Measurements from ENCODE around the gene ERGIC1. TPM values are rescaled to one million over a fixed set of nuclear protein-coding genes. Genes with fewer than 3 reads are reported as not detected.
A peak's percentile ranks its signal among the peaks of the same experiment; 100 is the strongest.

ERGIC1 gene
- total and polyA plus RNA-seq, 2 of the 13 experiments (the other 11 are each of a cell fraction or from before 2014, with no cell fraction given): 78.5 to 184 TPM

GRCh38 chr5:172983542-172984243 is 149.6 kb downstream of the ERGIC1 start, which contains the start of gene ATP6V0E1 (continued):
- TF ChIP-seq, protein P1, sequence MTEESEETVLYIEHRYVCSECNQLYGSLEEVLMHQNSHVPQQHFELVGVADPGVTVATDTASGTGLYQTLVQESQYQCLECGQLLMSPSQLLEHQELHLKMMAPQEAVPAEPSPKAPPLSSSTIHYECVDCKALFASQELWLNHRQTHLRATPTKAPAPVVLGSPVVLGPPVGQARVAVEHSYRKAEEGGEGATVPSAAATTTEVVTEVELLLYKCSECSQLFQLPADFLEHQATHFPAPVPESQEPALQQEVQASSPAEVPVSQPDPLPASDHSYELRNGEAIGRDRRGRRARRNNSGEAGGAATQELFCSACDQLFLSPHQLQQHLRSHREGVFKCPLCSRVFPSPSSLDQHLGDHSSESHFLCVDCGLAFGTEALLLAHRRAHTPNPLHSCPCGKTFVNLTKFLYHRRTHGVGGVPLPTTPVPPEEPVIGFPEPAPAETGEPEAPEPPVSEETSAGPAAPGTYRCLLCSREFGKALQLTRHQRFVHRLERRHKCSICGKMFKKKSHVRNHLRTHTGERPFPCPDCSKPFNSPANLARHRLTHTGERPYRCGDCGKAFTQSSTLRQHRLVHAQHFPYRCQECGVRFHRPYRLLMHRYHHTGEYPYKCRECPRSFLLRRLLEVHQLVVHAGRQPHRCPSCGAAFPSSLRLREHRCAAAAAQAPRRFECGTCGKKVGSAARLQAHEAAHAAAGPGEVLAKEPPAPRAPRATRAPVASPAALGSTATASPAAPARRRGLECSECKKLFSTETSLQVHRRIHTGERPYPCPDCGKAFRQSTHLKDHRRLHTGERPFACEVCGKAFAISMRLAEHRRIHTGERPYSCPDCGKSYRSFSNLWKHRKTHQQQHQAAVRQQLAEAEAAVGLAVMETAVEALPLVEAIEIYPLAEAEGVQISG (CRISPR knock-in tag; IDR thresholded peaks at IDR 0.05): peak; percentile 63
- TF ChIP-seq NR2F1 (CRISPR knock-in tag; IDR thresholded peaks at IDR 0.05) (no peak), SATB2 (CRISPR knock-in tag; IDR thresholded peaks at IDR 0.05) (no peak), ZNF7 (CRISPR knock-in tag; IDR thresholded peaks at IDR 0.05) (no peak), ZNF484 (CRISPR knock-in tag; IDR thresholded peaks at IDR 0.05; ENCODE audit: borderline replicate concordance, low read depth) (no peak), SP4 (CRISPR knock-in tag; IDR thresholded peaks at IDR 0.05) (peak; percentile 85), RAD21 (CRISPR knock-in tag; IDR thresholded peaks at IDR 0.05) (no peak), ZNF644 (CRISPR knock-in tag; IDR thresholded peaks at IDR 0.05; ENCODE audit: low read depth) (no peak), ZSCAN30 (CRISPR knock-in tag; IDR thresholded peaks at IDR 0.05) (no peak), ZNF331 (CRISPR knock-in tag; IDR thresholded peaks at IDR 0.05) (peak; percentile 39; the same call in 1 of the 2 replicates), PRPF4 (IDR thresholded peaks at IDR 0.05; ENCODE audit: low read depth, low read length, poor library complexity, severe bottlenecking) (no peak), SIX4 (CRISPR knock-in tag; IDR thresholded peaks at IDR 0.05) (no peak), RFXAP (CRISPR knock-in tag; IDR thresholded peaks at IDR 0.05; ENCODE audit: borderline replicate concordance) (peak; percentile 75; the same call in 1 of the 2 replicates), KDM2A (CRISPR knock-in tag; IDR thresholded peaks at IDR 0.05; ENCODE audit: borderline replicate concordance, low read depth) (peak; percentile 55; the same call in 1 of the 2 replicates), RNF219 (CRISPR knock-in tag; IDR thresholded peaks at IDR 0.05) (no peak), ZMYM3 (CRISPR knock-in tag; IDR thresholded peaks at IDR 0.05) (peak; percentile 5; the same call in 1 of the 2 replicates)
- TF ChIP-seq, protein P2, sequence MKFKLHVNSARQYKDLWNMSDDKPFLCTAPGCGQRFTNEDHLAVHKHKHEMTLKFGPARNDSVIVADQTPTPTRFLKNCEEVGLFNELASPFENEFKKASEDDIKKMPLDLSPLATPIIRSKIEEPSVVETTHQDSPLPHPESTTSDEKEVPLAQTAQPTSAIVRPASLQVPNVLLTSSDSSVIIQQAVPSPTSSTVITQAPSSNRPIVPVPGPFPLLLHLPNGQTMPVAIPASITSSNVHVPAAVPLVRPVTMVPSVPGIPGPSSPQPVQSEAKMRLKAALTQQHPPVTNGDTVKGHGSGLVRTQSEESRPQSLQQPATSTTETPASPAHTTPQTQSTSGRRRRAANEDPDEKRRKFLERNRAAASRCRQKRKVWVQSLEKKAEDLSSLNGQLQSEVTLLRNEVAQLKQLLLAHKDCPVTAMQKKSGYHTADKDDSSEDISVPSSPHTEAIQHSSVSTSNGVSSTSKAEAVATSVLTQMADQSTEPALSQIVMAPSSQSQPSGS (CRISPR knock-in tag; IDR thresholded peaks at IDR 0.05): peak; percentile 41; the same call in 1 of the 2 replicates
